PC-9 (cell line): Measurements from ENCODE around the gene GRID2IP.

Experiments used
- CTCF ChIP-seq: fragments of 200-600 bp; sonication (generic); conservative IDR thresholded peaks from 2 replicates; pipeline ENCODE4 v1.6.1; 2017; ENCODE audit warnings: mixed run types, antibody characterized with exemption, mild to moderate bottlenecking, moderate library complexity
- EZH2 ChIP-seq: fragments of 200-600 bp; sonication (generic); IDR thresholded peaks from 2 replicates; pipeline ENCODE4 v1.8.0; 2017; ENCODE audit warnings: antibody characterized with exemption, low read depth

GRCh38 chr7:6447581-6448199 lies 103.6 kb downstream of the GRID2IP start, which contains the start of gene DAGLB:
- TF ChIP-seq CTCF (no peak; the same call in 1 of the 2 replicates), EZH2 (no peak)
